ENCODE measurements around the gene CNTN1.

- TF ChIP-seq CTCF (IDR thresholded peaks at IDR 0.05 in 8 of 11, conservative IDR thresholded peaks at IDR 0.05 in 3 of 11) (no peak), POLR2A (IDR thresholded peaks at IDR 0.05) (no peak)
These were observed 162.4 kb downstream of the CNTN1 start for GRCh38 chr12:40854604-40855003.
